ENCODE results near the gene TTC28.

GRCh38 chr22:28408709-28409108 lies 270.9 kb downstream of the TTC28 start:
- no peak for TF ChIP-seq EP300 (IDR thresholded peaks at IDR 0.05)
- no peak for TF ChIP-seq CTCF (IDR thresholded peaks at IDR 0.05)
- no peak for TF ChIP-seq POLR2A (IDR thresholded peaks at IDR 0.05)
- TF ChIP-seq POLR2AphosphoS5 (IDR thresholded peaks at IDR 0.05) = no peak

Measured in sigmoid colon (tissue), 4 donors.